CD4-positive, alpha-beta T cell treated with Interleukin-21 for 1 hour (primary cell): ENCODE results near the gene PPP1R3E.
"Not testable (repeated sequence)": the region's sequence is repeated elsewhere in the genome, so short reads cannot be mapped to it uniquely, and the experiment has no call there.

Source experiments
- DNase-seq: peaks from one replicate; pipeline ENCODE4 v3.0.0-alpha.2; 2020

PPP1R3E gene, protein sequence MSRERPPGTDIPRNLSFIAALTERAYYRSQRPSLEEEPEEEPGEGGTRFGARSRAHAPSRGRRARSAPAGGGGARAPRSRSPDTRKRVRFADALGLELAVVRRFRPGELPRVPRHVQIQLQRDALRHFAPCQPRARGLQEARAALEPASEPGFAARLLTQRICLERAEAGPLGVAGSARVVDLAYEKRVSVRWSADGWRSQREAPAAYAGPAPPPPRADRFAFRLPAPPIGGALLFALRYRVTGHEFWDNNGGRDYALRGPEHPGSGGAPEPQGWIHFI

DNA sequence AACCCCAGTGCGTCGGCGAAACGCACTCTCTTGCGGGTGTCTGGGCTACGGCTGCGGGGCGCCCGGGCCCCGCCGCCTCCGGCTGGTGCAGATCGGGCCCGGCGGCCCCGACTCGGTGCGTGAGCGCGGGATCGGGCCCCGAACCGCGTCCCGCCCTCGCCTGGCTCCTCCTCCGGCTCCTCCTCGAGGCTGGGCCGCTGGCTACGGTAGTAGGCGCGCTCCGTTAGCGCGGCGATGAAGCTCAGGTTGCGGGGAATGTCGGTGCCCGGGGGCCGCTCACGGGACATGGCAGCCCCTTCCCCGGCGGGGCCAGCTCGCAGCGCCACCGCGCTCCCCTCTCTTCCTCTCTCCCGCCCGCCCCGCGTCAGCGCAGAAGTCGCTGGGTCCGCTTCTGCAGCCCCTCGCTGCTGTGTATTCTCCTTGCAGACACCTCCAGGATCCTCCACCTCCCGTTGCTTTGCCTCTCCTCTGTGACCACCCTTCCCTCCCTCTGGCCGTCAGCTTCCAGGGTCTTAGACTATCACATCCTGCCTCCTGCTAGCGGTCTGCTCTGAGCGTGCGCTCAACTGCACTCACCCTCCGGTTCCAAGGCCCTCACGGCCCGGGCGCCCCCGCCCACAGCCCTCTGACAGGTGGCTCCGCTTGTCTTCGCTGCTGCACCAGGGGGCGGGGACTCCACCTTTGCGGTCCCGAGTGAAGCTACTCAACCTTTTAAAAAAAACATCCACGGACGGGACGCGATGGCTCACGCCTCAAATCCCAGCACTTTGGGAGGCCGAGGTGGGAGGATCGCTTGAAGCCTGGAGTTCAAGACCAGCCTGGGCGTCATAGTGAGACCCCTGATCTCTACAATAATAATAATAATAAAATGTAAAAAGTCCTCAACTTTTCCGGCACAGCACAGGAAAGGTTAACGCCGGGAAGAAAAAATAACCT lies at the start of gene PPP1R3E:
TSS of gene PPP1R3E (minus strand) at position 570 of the 936 bp plus-strand sequence. CDS start at position 287, 283 bp downstream.
- peak; percentile 88 for DNase-seq

DNA sequence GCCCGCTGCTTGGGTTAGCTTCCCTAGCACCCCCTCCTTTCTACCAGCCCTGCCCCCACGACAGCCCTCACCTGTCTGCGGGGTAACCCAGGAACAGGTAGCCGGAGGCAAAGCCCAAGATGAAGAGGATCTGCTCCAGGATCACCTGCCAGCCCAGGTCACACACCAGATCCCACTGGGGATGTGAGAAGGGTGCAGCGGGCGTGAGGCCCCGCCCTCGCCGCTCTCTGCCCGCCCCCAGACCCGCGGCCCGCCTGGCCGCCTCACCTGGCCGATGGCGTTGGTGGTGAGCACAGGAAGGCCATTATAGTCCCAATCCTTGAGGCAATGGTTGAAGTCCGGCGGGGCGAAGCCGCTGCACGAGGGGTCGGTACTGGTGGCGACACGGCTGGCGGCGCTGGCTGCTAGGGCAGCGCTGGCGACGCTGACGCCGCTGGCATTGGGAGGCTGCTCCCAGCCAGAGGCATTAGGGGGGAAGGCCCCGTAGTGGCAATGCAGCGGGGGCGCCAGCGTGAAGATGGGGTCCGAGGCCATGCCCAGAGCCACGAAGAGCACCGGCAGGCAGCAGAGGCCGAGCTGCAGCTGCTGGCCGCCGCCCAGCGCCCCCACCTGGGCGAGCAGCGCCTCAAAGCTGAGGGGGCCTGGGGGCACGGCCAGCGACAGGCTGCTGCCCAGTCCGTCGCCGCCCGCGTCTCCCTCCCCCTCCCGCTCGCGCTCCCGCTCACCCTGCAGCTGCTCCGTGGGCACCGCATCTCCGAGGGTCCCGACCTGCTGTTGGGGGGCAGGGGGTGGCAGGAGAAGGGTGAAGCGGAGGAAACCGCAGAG lies 49.2 kb upstream of the PPP1R3E start:
- DNase-seq, result no peak

- DNase-seq, result no peak
Measured at GRCh38 chr14:23349156-23349845, 46.6 kb upstream of the PPP1R3E start.

- DNase-seq, result no peak
Measured at GRCh38 chr14:23348297-23348655, 45.6 kb upstream of the PPP1R3E start.

DNA sequence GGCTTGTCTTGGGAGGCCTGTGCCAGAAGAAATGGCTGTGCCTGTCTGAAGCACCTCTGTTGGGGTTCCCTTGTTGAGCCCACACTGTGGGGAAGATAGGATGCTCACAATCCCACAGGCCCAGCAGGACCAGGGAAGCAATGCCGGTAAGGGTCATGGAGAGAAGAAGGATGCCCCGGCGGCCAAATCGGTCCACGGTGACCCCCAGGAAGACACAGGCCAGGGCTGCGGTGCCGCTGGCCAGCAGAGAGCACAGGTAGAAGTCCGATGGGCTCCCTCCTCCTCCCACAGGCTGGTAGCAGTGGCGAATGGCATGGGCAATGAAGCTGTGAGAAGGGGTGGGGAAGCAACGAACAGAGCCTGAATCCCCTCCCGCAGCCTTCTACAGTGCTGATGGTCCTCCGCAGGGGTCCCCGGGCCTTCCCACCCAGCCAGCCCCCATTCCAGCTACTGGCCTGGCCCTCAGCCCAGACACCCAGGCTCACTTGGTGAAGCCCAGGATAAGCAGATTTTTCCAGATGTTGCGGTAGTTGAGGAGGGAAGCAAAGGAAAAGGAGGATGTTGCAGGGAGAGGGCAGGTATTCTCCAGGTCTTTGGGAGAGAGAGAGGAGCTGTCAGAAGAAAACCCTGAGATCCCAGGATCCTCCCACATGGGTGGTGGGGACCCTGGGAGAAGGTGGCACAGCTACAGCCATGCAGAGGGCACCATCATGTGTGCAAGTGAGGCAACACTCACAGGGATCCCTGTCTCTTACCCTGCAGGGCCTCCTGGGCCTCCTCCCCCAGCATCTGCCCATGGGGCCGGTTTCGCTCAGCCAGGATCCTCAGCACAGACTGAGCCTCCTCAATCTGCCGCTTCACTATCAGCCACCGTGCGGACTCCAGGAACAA lies 45.0 kb upstream of the PPP1R3E start:
- DNase-seq, result no peak

DNA sequence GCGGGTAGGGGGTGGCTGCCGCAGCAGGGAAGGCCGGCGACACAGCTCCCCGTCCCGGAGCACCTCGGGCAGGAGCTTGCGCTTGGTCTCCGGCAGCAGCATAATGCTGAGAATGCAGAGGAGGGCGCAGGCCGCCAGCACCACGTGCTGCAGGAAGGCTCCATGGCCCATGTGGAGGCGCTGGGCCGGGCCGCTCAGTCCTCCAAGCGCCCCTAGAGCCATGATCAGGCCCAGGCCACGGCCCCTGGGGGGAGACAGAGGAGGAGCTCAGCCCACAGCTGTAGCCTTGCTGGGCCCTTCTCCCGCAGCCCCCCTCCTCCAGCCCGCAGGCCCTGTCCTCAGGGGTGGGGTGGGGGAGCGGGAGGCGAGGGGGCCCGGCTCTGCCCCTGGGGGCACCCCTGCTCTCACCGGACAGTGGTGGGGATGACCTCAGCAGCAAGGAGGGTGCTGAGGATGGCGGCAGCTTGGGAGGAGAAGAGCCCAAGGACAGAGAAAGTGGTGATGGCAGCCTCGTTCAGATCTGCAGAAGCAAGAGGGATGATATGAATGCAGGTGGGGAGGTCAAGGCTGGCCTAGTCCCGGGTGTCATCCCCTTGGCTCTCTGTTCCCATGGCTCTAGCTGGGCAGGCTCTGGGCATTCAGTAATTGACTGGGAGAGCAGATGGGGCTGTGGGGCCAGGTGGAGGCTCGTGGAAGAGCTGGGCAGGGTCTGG lies 44.2 kb upstream of the PPP1R3E start:
- no peak for DNase-seq

DNA sequence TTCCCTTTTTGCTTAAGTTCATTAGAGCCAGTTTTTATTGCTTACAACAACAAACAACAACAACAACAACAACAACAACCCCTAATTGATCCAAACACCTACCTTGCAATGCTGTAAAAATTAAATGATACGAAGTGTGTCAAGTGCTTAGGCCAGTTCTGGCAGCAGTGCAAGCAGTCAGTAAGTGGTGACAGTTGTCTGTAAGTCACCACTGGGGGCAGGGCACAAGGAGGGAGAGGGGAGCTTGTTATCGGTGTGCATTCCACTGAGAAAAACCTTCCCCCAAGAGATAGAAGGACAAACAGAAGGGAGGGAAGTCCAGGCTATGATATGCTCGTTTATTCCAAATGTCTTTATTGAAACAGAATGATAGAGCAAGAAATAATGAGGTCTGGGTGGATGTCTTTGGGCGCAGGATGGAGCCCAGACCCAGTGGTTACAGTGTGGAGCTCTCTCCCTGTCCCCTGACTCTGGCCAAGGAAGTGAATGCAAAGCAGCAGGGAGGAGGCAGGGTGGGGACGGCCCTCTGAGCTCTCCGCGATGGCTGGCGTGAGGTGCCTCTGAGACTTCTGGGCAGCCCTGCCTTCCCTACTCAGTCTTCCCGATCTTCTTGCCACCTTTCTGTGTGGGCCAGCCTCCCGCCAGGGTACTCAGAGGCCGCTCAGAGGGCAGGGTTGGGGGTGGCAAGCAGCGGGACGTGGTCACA lies 43.5 kb upstream of the PPP1R3E start:
- DNase-seq, result no peak

DNA sequence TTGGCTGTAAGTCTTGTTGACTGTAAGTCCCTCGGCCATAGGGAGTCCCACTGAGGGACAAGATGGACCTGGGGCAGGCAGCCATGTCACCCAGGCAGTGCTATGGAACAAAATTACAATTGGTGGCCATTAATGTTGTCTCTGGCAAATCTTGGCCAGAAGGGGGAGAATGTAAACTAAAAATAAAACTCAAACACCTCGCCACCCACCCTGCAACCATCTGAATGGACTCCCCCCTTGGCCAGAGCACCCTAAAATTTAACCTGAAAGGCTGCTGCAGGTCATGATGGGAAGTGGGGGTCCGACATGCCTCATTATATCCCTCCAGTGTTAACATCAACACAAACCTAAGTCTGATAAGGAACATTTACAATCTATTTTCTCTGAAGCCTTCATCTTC lies 41.8 kb upstream of the PPP1R3E start:
- no peak for DNase-seq

DNA sequence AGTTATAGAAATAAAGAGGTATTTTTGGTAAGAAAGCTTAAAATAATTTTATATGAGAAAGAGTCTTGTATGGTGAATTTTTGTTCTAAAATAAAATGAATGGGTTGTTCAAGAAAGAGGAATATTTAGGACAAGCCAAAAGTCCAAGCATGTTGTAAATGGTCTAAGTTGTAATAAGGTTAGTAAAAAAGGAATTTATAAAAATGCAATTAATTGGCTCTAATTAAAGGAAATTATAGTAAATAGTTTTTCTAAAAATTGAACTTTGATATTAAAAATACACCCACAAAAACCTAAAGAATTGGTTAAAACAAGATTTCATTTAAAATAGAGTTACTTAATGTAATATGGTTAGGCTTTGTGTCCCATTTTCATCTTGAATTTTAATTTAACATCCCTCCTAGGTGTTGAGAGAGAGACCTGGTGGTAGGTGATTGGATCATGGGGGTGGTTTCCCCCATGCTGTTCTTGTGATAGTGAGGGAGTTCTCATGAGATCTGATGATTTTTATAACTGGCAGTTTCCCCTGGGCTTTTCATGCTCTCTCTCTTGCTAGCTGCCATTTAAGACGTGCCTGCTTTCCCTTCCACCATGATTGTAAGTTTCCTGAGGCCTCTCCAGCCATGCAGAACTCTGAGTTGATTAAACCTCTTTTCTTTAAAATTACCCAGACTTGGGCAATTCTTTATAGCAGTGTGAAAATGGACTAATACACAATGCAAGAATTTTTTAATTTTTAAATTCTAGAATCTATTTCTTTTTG lies 37.0 kb upstream of the PPP1R3E start:
- DNase-seq, result no peak

- DNase-seq, result no peak
Measured at GRCh38 chr14:23335623-23336022, 33.0 kb upstream of the PPP1R3E start.

- peak; percentile 74 for DNase-seq
Measured at GRCh38 chr14:23327947-23328744, 25.5 kb upstream of the PPP1R3E start.

GRCh38 chr14:23326491-23327332 lies 24.1 kb upstream of the PPP1R3E start:
- DNase-seq, result no peak

- DNase-seq, result not testable (repeated sequence)
Measured at GRCh38 chr14:23325746-23326145, 23.1 kb upstream of the PPP1R3E start.

- no peak for DNase-seq
Measured at GRCh38 chr14:23324993-23325392, 22.3 kb upstream of the PPP1R3E start.

GRCh38 chr14:23324455-23324846 lies 21.8 kb upstream of the PPP1R3E start:
- no peak for DNase-seq

GRCh38 chr14:23323838-23324454 lies 21.3 kb upstream of the PPP1R3E start:
- DNase-seq, result no peak
